Suprapubic skin (tissue), 4 donors: Measurements from ENCODE around the gene GARS1.

Experiments
- EP300 ChIP-seq: sonication (generic); formaldehyde crosslinking; IDR thresholded peaks from one replicate; pipeline ENCODE4 v1.6.1; 2017; ENCODE audit warnings: antibody characterized with exemption
- POLR2A ChIP-seq, 2 donors: fragments of 450-650 bp; IDR thresholded peaks; one replicate each; pipeline ENCODE4 v1.6.1; 2017; ENCODE audit warnings: antibody characterized with exemption in 2 of 2, mild to moderate bottlenecking in 2 of 2, moderate library complexity in 2 of 2
- POLR2AphosphoS5 ChIP-seq, 3 donors: sonication (generic); formaldehyde crosslinking; IDR thresholded peaks; one replicate each; pipeline ENCODE4 v1.6.1; 2017; ENCODE audit warnings: antibody characterized with exemption in 3 of 3
- TF ChIP-seq, protein P1 (sequence below), 2 donors: fragments of 200-600 bp in 1 of 2; fragments of 450-650 bp in 1 of 2; sonication (generic) in 1 of 2; IDR thresholded peaks; one replicate each; pipeline ENCODE4 v1.5.1; 2016 to 2019; ENCODE audit warnings: antibody characterized with exemption in 2 of 2, mild to moderate bottlenecking in 1 of 2, moderate library complexity in 1 of 2

DNA sequence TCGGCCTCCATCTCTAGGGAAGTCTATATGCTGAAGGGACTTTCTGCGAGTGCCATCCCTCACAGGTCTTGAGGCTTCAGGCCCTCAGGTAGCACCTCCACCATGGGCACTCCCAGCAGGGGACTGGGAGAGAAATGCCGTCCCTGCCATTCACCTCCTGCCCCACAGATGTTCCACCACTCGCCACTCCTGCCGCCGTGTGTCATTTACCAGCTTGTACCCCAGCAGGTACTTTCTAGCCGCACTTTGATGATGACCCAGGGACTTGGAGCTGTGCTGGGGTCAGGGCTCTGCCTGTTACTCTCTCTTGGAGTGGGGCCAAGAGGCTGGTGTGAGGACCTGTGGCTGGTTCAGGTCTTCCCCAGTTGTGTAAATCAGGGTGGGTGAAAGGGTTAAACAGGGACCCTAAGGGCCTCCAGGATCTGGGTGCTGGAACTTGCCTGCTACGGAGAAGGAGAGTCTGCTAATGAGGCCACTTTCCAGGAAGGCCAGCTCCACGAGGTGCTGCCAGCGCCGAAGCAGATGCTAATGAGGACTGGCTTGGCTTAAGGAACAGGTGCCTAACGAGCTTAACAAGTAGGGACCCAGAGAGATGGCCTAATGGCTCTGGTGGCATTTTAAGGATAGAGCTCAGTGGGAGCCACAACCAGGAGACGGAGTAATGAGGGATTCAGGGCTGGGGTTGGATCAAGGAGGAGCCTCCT is 55.2 kb downstream of the GARS1 start:
- TF ChIP-seq POLR2A (IDR thresholded peaks at IDR 0.05) (no peak), POLR2AphosphoS5 (IDR thresholded peaks at IDR 0.05) (no peak), EP300 (no peak)
- TF ChIP-seq, protein P1, sequence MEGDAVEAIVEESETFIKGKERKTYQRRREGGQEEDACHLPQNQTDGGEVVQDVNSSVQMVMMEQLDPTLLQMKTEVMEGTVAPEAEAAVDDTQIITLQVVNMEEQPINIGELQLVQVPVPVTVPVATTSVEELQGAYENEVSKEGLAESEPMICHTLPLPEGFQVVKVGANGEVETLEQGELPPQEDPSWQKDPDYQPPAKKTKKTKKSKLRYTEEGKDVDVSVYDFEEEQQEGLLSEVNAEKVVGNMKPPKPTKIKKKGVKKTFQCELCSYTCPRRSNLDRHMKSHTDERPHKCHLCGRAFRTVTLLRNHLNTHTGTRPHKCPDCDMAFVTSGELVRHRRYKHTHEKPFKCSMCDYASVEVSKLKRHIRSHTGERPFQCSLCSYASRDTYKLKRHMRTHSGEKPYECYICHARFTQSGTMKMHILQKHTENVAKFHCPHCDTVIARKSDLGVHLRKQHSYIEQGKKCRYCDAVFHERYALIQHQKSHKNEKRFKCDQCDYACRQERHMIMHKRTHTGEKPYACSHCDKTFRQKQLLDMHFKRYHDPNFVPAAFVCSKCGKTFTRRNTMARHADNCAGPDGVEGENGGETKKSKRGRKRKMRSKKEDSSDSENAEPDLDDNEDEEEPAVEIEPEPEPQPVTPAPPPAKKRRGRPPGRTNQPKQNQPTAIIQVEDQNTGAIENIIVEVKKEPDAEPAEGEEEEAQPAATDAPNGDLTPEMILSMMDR (IDR thresholded peaks at IDR 0.05), result no peak
